Activated T-cell treated with anti-CD3 and anti-CD28 coated beads, Interleukin-2, amount 50 U/mL, for 4 hours (primary cell): Measurements from ENCODE around the gene CA12. TPM values are rescaled to one million over a fixed set of nuclear protein-coding genes. Genes with fewer than 3 reads are reported as not detected.
A peak's percentile ranks its signal among the peaks of the same experiment; 100 is the strongest.

Source experiments
- ATAC-seq, 2 donors: fragments of 200-7000 bp; cut with Tn5 transposase; one replicate each; pipeline ENCODE4 v1.10.0; 2021
- DNase-seq: peaks from one replicate; pipeline ENCODE4 v3.0.0-alpha.2; 2020
- H3K27me3 Mint-ChIP-seq: one replicate; pipeline ENCODE4 v1.8.0; 2021; ENCODE audit warnings: low read depth, mixed read lengths
- H3K36me3 Mint-ChIP-seq: one replicate; pipeline ENCODE4 v1.8.0; 2022; ENCODE audit warnings: mixed read lengths; ENCODE audit not compliant: insufficient read depth
- H3K4me1 Mint-ChIP-seq: one replicate; pipeline ENCODE4 v1.8.0; 2021; ENCODE audit warnings: low read depth, mixed read lengths
- H3K4me3 Mint-ChIP-seq: one replicate; pipeline ENCODE4 v1.8.0; 2021; ENCODE audit warnings: mild to moderate bottlenecking, moderate library complexity, mixed read lengths
- H3K9me3 Mint-ChIP-seq: one replicate; pipeline ENCODE4 v1.8.0; 2021; ENCODE audit warnings: mixed read lengths
- total RNA-seq, 3 donors: library from RNA; stranded (reverse); gene quantifications; one replicate each; pipeline ENCODE4 v1.2.1, GENCODE V29; 2021

Gene CA12
- total RNA-seq, 3 donors from 2014 or later: 0.08 to 0.15 (median 0.14) TPM

- H3K27me3 Mint-ChIP-seq: peaks cover 5% of the 10 kb centered on the region
- DNase-seq (no peak), ATAC-seq (no peak)
- no peaks in the 10 kb centered on the region for H3K9me3 Mint-ChIP-seq
- no peak overlapping the region for H3K4me3 Mint-ChIP-seq
- H3K4me1 Mint-ChIP-seq: peaks cover 4% of the 10 kb centered on the region
- H3K36me3 Mint-ChIP-seq: no peaks in the 10 kb centered on the region
These were observed 26.9 kb upstream of the CA12 start for GRCh38 chr15:63408524-63408923.

GRCh38 chr15:63407612-63408011 is 26.0 kb upstream of the CA12 start:
- H3K4me1 Mint-ChIP-seq: peaks cover 6% of the 10 kb centered on the region
- no peak overlapping the region for H3K4me3 Mint-ChIP-seq
- H3K27me3 Mint-ChIP-seq: peaks cover 3% of the 10 kb centered on the region
- DNase-seq (no peak), ATAC-seq (no peak)
- no peaks in the 10 kb centered on the region for H3K36me3 Mint-ChIP-seq
- H3K9me3 Mint-ChIP-seq: no peaks in the 10 kb centered on the region

GRCh38 chr15:63405683-63406390 is 24.2 kb upstream of the CA12 start:
- Mint-ChIP-seq H3K4me1 (peaks cover 11% of the 10 kb centered on the region), H3K36me3 (no peaks in the 10 kb centered on the region), H3K9me3 (no peaks in the 10 kb centered on the region), H3K27me3 (peaks cover 2% of the 10 kb centered on the region), H3K4me3 (no peak overlapping the region)
- DNase-seq (no peak), ATAC-seq (no peak)

- Mint-ChIP-seq H3K27me3 (peaks cover 2% of the 10 kb centered on the region), H3K4me1 (peaks cover 12% of the 10 kb centered on the region), H3K4me3 (no peak overlapping the region), H3K9me3 (no peaks in the 10 kb centered on the region), H3K36me3 (no peaks in the 10 kb centered on the region)
- no peak for DNase-seq
- no peak for ATAC-seq
These were observed 23.5 kb upstream of the CA12 start for GRCh38 chr15:63405159-63405558.

- no peak overlapping the region for H3K4me3 Mint-ChIP-seq
- DNase-seq (no peak), ATAC-seq (no peak)
- no peaks in the 10 kb centered on the region for H3K9me3 Mint-ChIP-seq
- peaks cover 12% of the 10 kb centered on the region for H3K4me1 Mint-ChIP-seq
- H3K27me3 Mint-ChIP-seq: peaks cover 4% of the 10 kb centered on the region
- H3K36me3 Mint-ChIP-seq: no peaks in the 10 kb centered on the region
These were observed 21.8 kb upstream of the CA12 start for GRCh38 chr15:63403254-63403945.

GRCh38 chr15:63402498-63403253 is 21.0 kb upstream of the CA12 start:
- no peak overlapping the region for H3K4me3 Mint-ChIP-seq
- ATAC-seq (no peak), DNase-seq (no peak)
- H3K9me3 Mint-ChIP-seq: no peaks in the 10 kb centered on the region
- peaks cover 5% of the 10 kb centered on the region for H3K27me3 Mint-ChIP-seq
- H3K36me3 Mint-ChIP-seq: no peaks in the 10 kb centered on the region
- peaks cover 12% of the 10 kb centered on the region for H3K4me1 Mint-ChIP-seq

- ATAC-seq (no peak), DNase-seq (no peak)
- Mint-ChIP-seq H3K4me3 (no peak overlapping the region), H3K9me3 (no peaks in the 10 kb centered on the region), H3K36me3 (no peaks in the 10 kb centered on the region), H3K4me1 (peaks cover 12% of the 10 kb centered on the region), H3K27me3 (peaks cover 5% of the 10 kb centered on the region)
These were observed 20.3 kb upstream of the CA12 start for GRCh38 chr15:63401714-63402497.

- Mint-ChIP-seq H3K4me3 (no peak overlapping the region), H3K36me3 (no peaks in the 10 kb centered on the region), H3K9me3 (no peaks in the 10 kb centered on the region), H3K27me3 (peaks cover 5% of the 10 kb centered on the region), H3K4me1 (peaks cover 12% of the 10 kb centered on the region)
- DNase-seq (no peak), ATAC-seq (peak; percentile 70 to 81)
These were observed 19.4 kb upstream of the CA12 start for GRCh38 chr15:63401078-63401477.

- no peaks in the 10 kb centered on the region for H3K36me3 Mint-ChIP-seq
- ATAC-seq: no peak
- no peak overlapping the region for H3K4me3 Mint-ChIP-seq
- H3K4me1 Mint-ChIP-seq: peaks cover 8% of the 10 kb centered on the region
- DNase-seq: no peak
- no peaks in the 10 kb centered on the region for H3K9me3 Mint-ChIP-seq
- H3K27me3 Mint-ChIP-seq: peaks cover 13% of the 10 kb centered on the region
These were observed 16.8 kb upstream of the CA12 start for GRCh38 chr15:63398456-63398855.

- Mint-ChIP-seq H3K4me1 (peaks cover 11% of the 10 kb centered on the region), H3K4me3 (no peak overlapping the region)
These were observed 14.7 kb upstream of the CA12 start for GRCh38 chr15:63396152-63396928.

GRCh38 chr15:63395730-63396151 is 14.1 kb upstream of the CA12 start:
- Mint-ChIP-seq H3K4me3 (no peak overlapping the region), H3K9me3 (no peaks in the 10 kb centered on the region), H3K4me1 (peaks cover 6% of the 10 kb centered on the region), H3K36me3 (no peaks in the 10 kb centered on the region), H3K27me3 (peaks cover 15% of the 10 kb centered on the region)
- ATAC-seq (no peak), DNase-seq (no peak)

More at GRCh38 chr15:63396152-63396928, 14.7 kb upstream of the CA12 start:
- no peak for DNase-seq
- Mint-ChIP-seq H3K9me3 (no peaks in the 10 kb centered on the region), H3K36me3 (no peaks in the 10 kb centered on the region), H3K27me3 (peaks cover 15% of the 10 kb centered on the region)
- ATAC-seq: no peak

GRCh38 chr15:63392361-63393009 is 10.8 kb upstream of the CA12 start:
- Mint-ChIP-seq H3K27me3 (peaks cover 18% of the 10 kb centered on the region), H3K9me3 (no peaks in the 10 kb centered on the region), H3K36me3 (no peaks in the 10 kb centered on the region), H3K4me3 (no peak overlapping the region), H3K4me1 (peaks cover 6% of the 10 kb centered on the region)
- DNase-seq (no peak), ATAC-seq (no peak)

GRCh38 chr15:63391669-63392360 is 10.2 kb upstream of the CA12 start:
- peaks cover 6% of the 10 kb centered on the region for H3K4me1 Mint-ChIP-seq
- ATAC-seq: no peak
- no peaks in the 10 kb centered on the region for H3K36me3 Mint-ChIP-seq
- peaks cover 18% of the 10 kb centered on the region for H3K27me3 Mint-ChIP-seq
- H3K4me3 Mint-ChIP-seq: no peak overlapping the region
- H3K9me3 Mint-ChIP-seq: no peaks in the 10 kb centered on the region
- DNase-seq: no peak
